K562 (cell line): ENCODE measurements around the gene ENO3. TPM values are rescaled to one million over a fixed set of nuclear protein-coding genes. Genes with fewer than 3 reads are reported as not detected.

Source experiments
- GABPB1 ChIP-seq: sonication (generic); formaldehyde crosslinking; IDR thresholded peaks from 2 replicates; pipeline ENCODE4 v1.8.0; 2022; ENCODE audit warnings: mild to moderate bottlenecking, missing genetic modification reagents
- GATA2 ChIP-seq: sonication (generic); formaldehyde crosslinking; IDR thresholded peaks from 2 replicates; pipeline ENCODE4 v1.4.0; 2020; ENCODE audit warnings: mild to moderate bottlenecking, missing genetic modification reagents
- HDAC6 ChIP-seq: IDR thresholded peaks from 2 replicates; pipeline ENCODE4 v1.6.1; 2012; ENCODE audit warnings: low read depth, mild to moderate bottlenecking, control low read depth, inconsistent platforms, low read length, moderate library complexity
- JUNB ChIP-seq: fragments of 450-650 bp; formaldehyde crosslinking; conservative IDR thresholded peaks from 2 replicates; pipeline ENCODE4 v1.4.0; 2020; ENCODE audit warnings: mild to moderate bottlenecking
- MAFK ChIP-seq: IDR thresholded peaks from 2 replicates; pipeline ENCODE4 v1.6.1; 2011; ENCODE audit warnings: low read length, improper control_type of control experiment
- MYNN ChIP-seq, 2 experiments: sonication (generic); formaldehyde crosslinking in 1 of 2; IDR thresholded peaks; 2 replicates each; pipeline versions ENCODE4 v1.5.0 to v1.6.1; 2016 to 2020; ENCODE audit warnings: antibody characterized with exemption in 1 of 2, missing genetic modification reagents in 1 of 2
- NBN ChIP-seq: fragments of 450-650 bp; IDR thresholded peaks from 2 replicates; pipeline ENCODE4 v1.6.1; 2016; ENCODE audit warnings: low read depth, mild to moderate bottlenecking
- NFIC ChIP-seq: fragments of 450-650 bp; IDR thresholded peaks from 2 replicates; pipeline ENCODE4 v1.6.1; 2017; ENCODE audit warnings: mild to moderate bottlenecking, inconsistent platforms
- NR2C2 ChIP-seq, 2 experiments: fragments of 200-800 bp in 1 of 2; sonication (Bioruptor generic) in 1 of 2; sonication (generic) in 1 of 2; formaldehyde crosslinking in 1 of 2; IDR thresholded peaks; 2 replicates each; pipeline versions ENCODE4 v1.6.1 to v1.8.0; 2016 to 2022; ENCODE audit warnings: mild to moderate bottlenecking in 1 of 2, missing compliant biosample characterization in 1 of 2, missing genetic modification characterization in 1 of 2, missing genetic modification reagents in 1 of 2
- SP2 ChIP-seq: IDR thresholded peaks from 2 replicates; pipeline ENCODE4 v1.6.1; 2011; ENCODE audit warnings: mild to moderate bottlenecking, low read depth, low read length, moderate library complexity; ENCODE audit not compliant: poor library complexity, severe bottlenecking; ENCODE audit errors: extremely low read depth
- SRF ChIP-seq, 2 experiments: fragments of 250-450, 450-650 bp in 1 of 2; sonication (Bioruptor Pico) in 1 of 2; sonication (generic) in 1 of 2; formaldehyde crosslinking; IDR thresholded peaks; 2 replicates each; pipeline versions ENCODE4 v1.5.0 to v1.5.1; 2020 to 2022; ENCODE audit warnings: mild to moderate bottlenecking in 1 of 2, missing genetic modification reagents in 1 of 2
- SRSF7 ChIP-seq: fragments of 200-400 bp; formaldehyde crosslinking; optimal IDR thresholded peaks from 2 replicates; pipeline ENCODE3; 2017; ENCODE audit warnings: mild to moderate bottlenecking, low read depth, low read length
- TCFL5 ChIP-seq: fragments of 250-450 bp; sonication (Bioruptor Pico); conservative IDR thresholded peaks from 2 replicates; pipeline ENCODE4 v1.6.1; 2021; ENCODE audit warnings: mild to moderate bottlenecking, moderate library complexity, matching md5 sums
- ZNF184 ChIP-seq: sonication (generic); formaldehyde crosslinking; IDR thresholded peaks from 2 replicates; pipeline ENCODE4 v1.5.0; 2020; ENCODE audit warnings: missing genetic modification reagents
- ZNF707 ChIP-seq: fragments of 250-450 bp; sonication (Bioruptor Pico); conservative IDR thresholded peaks from 2 replicates; pipeline ENCODE4 v1.8.0; 2022; ENCODE audit warnings: inconsistent platforms, mild to moderate bottlenecking, moderate library complexity
- ZNF780A ChIP-seq: fragments of 250-450 bp; sonication (Bioruptor Pico); IDR thresholded peaks from 2 replicates; pipeline ENCODE4 v1.5.0; 2021; ENCODE audit warnings: mild to moderate bottlenecking
- polyA plus RNA-seq, 8 experiments: library from polyadenylated mRNA; depleted of rRNA in 4 of 8; stranded (reverse) in 5 of 8; unstranded in 3 of 8; fragments of >200 nt; fragmentation: Nextera tagmentation in 2 of 8; fragmentation: Illumina TruSeq in 1 of 8; extraction: Ambion mirVana in 2 of 8; extraction: Trizol in 1 of 8; gene quantifications; 2 replicates each; pipeline versions ENCODE4 v1.2.1 to v1.2.3, GENCODE V29; 2011 to 2014; ENCODE audit warnings: inconsistent platforms in 1 of 8, missing spikeins in 1 of 8
- total RNA-seq, 7 experiments: library from RNA; depleted of rRNA in 6 of 7; stranded (reverse); fragments of >200 nt in 6 of 7; fragmentation: Illumina TruSeq in 2 of 7; extraction: Trizol in 2 of 7; gene quantifications; 2 replicates each; pipeline versions ENCODE4 v1.2.1 to v1.2.3, GENCODE V29; 2011 to 2021; ENCODE audit warnings: low replicate concordance in 1 of 7
- TF ChIP-seq, protein P1 (sequence below), 2 experiments: fragments of 450-650 bp; IDR thresholded peaks; 2 replicates each; pipeline ENCODE4 v1.6.1; 2016; ENCODE audit warnings: mild to moderate bottlenecking in 2 of 2, borderline replicate concordance in 1 of 2, low read depth in 1 of 2, moderate library complexity in 1 of 2
- TF ChIP-seq, protein P2 (sequence below): fragments of 450-650 bp; formaldehyde crosslinking; IDR thresholded peaks from 2 replicates; pipeline ENCODE4 v1.4.0; 2020; ENCODE audit warnings: mild to moderate bottlenecking, moderate library complexity

The ENO3 gene
- total and polyA plus RNA-seq, 9 of the 15 experiments (the other 6 are each of a cell fraction or from before 2014, with no cell fraction given) = 5.7 to 17.2 (median 9.9) TPM

DNA sequence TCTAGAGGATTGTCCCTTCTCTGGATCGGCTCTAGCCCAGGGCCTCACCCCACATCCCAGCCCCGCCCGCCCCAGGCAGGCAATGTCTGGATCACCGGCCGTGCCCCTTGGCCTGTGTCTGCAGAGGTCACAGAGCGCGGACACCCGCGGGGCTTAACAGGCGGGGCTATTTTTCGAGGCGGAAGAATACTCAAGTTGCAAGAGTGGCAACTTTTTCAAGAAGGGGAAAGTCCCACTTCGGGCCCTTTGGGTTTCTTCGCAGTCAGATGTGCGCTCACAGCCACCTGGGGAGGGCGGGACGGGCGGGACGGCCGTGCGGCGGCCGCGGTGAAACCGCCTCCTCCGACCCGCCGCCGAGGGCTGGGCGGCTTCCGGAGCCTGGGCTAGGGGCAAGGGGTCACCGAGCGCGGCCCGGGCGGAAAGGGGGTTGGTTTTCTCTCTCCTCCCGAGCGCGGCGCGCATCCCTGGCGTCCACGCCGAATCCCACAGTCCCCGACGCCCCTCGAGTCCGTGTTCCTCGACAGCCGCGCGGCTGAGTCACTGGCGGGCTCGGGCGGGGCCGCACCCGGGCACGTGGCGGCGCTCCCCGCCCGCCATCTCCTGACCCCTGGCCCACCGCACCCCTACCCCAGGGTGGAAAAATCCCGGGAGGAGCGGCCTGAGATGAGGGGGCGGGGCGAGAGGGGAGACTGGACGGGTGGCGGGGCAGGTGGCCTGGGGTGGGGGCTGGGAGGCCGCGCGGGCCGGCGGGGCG lies 1.4 kb upstream of the ENO3 start (continued):
- no peak for TF ChIP-seq HDAC6
- TF ChIP-seq TCFL5 = no peak
- 0 out of 2 replicates have a peak, but pooled peaks have one; percentile 11 for TF ChIP-seq JUNB
- no peak for TF ChIP-seq MYNN (IDR thresholded peaks at IDR 0.05)
- no peak for TF ChIP-seq MYNN (CRISPR knock-in tag; IDR thresholded peaks at IDR 0.05)
- TF ChIP-seq, protein P1, sequence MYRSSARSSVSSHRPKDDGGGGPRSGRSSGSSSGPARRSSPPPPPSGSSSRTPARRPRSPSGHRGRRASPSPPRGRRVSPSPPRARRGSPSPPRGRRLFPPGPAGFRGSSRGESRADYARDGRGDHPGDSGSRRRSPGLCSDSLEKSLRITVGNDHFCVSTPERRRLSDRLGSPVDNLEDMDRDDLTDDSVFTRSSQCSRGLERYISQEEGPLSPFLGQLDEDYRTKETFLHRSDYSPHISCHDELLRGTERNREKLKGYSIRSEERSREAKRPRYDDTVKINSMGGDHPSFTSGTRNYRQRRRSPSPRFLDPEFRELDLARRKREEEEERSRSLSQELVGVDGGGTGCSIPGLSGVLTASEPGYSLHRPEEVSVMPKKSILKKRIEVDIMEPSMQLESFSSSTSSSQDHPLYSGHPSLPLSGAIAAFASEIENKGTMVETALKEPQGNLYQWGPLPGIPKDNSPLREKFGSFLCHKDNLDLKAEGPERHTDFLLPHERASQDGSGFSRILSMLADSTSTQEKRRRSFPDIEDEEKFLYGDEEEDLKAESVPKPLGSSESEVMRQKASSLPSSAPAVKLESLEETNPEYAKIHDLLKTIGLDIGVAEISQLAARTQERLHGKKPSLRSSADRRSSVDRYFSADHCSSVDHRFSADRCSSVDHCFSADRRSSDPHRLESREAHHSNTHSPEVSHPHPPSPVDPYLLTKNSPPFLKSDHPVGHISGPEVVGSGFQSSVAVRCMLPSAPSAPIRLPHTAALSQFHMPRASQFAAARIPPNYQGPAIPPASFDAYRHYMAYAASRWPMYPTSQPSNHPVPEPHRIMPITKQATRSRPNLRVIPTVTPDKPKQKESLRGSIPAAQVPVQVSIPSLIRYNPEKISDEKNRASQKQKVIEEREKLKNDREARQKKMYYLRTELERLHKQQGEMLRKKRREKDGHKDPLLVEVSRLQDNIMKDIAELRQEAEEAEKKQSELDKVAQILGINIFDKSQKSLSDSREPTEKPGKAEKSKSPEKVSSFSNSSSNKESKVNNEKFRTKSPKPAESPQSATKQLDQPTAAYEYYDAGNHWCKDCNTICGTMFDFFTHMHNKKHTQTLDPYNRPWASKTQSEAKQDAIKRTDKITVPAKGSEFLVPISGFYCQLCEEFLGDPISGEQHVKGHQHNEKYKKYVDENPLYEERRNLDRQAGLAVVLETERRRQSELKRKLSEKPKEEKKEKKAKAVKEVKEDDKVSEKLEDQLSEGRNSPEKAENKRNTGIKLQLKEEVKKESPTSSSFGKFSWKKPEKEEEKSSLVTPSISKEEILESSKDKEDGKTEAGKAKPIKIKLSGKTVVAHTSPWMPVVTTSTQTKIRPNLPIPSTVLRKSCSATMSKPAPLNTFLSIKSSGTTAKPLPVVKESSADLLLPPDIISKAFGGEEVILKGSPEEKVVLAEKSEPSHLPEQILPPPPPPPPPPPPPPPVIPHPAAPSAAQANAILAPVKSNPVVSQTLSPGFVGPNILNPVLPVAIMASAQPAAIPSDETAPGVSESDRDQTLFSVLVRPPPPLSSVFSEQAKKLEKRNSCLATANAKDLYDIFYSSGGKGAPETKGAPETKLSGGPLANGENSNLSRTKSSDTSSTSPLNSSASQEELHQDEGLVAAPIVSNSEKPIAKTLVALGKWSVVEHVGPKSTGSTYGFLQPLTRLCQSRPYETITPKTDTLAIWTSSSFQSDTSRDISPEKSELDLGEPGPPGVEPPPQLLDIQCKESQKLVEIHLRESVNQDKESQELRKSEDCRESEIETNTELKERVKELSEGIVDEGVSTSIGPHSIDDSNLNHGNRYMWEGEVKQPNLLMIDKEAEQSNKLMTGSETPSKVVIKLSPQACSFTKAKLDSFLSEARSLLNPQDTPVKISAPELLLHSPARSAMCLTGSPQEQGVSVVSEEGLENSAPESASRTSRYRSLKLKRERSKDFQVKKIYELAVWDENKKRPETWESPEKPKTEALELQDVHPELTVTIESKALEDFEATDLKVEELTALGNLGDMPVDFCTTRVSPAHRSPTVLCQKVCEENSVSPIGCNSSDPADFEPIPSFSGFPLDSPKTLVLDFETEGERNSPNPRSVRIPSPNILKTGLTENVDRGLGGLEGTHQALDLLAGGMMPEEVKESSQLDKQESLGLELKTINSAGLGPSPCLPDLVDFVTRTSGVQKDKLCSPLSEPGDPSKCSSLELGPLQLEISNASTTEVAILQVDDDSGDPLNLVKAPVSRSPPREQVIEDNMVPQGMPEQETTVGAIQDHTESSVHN (IDR thresholded peaks at IDR 0.05; ENCODE audit: borderline replicate concordance in 1 of 2, low read depth in 1 of 2) = no peak
- no peak for TF ChIP-seq SP2
- peak; percentile 56 for TF ChIP-seq NFIC
- no peak for TF ChIP-seq MAFK
- no peak for TF ChIP-seq SRSF7
- TF ChIP-seq GABPB1 (CRISPR knock-in tag) = no peak; the same call in 1 of the 2 replicates
- TF ChIP-seq NBN = no peak
- TF ChIP-seq NR2C2 (CRISPR knock-in tag; IDR thresholded peaks at IDR 0.05) = 0 out of 2 replicates have a peak, but pooled peaks have one; percentile 62
- peak; percentile 88 for TF ChIP-seq NR2C2 (tag; IDR thresholded peaks at IDR 0.05)
- no peak for TF ChIP-seq ZNF780A (CRISPR knock-in tag)
- TF ChIP-seq, protein P2, sequence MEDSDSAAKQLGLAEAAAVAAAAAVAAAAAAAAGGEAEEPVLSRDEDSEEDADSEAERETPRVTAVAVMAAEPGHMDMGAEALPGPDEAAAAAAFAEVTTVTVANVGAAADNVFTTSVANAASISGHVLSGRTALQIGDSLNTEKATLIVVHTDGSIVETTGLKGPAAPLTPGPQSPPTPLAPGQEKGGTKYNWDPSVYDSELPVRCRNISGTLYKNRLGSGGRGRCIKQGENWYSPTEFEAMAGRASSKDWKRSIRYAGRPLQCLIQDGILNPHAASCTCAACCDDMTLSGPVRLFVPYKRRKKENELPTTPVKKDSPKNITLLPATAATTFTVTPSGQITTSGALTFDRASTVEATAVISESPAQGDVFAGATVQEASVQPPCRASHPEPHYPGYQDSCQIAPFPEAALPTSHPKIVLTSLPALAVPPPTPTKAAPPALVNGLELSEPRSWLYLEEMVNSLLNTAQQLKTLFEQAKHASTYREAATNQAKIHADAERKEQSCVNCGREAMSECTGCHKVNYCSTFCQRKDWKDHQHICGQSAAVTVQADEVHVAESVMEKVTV (CRISPR knock-in tag) = no peak
- TF ChIP-seq ZNF184 (CRISPR knock-in tag) = no peak
- no peak for TF ChIP-seq SRF (CRISPR knock-in tag; IDR thresholded peaks at IDR 0.05)
- TF ChIP-seq ZNF707 = no peak
- no peak for TF ChIP-seq GATA2 (CRISPR knock-in tag)
